GM21515 (cell line): Measurements from ENCODE around the gene DNAJB7.
A peak's percentile ranks its signal among the peaks of the same experiment; 100 is the strongest.
"Not testable (repeated sequence)": the region's sequence is repeated elsewhere in the genome, so short reads cannot be mapped to it uniquely, and the experiment has no call there.

Source experiments
- ATAC-seq: cut with Tn5 transposase; IDR thresholded peaks from one replicate; pipeline ENCODE4 v1.9.1; 2021; ENCODE audit not compliant: unreplicated experiment

The DNAJB7 gene

GRCh38 chr22:40862013-40862412 lies at the start of gene DNAJB7:
TSS of gene DNAJB7 (minus strand) at chr22:40862113. CDS start at chr22:40861994, 119 bp downstream.
- ATAC-seq: no peak

GRCh38 chr22:40908895-40909294 lies 47.0 kb upstream of the DNAJB7 start:
- no peak for ATAC-seq

- no peak for ATAC-seq
Observed at GRCh38 chr22:40904101-40904500, 42.2 kb upstream of the DNAJB7 start.

- ATAC-seq: no peak
Observed at GRCh38 chr22:40898850-40899357, 37.0 kb upstream of the DNAJB7 start.

- ATAC-seq: no peak
Observed at GRCh38 chr22:40894417-40894816, 32.5 kb upstream of the DNAJB7 start.

- ATAC-seq: no peak
Observed at GRCh38 chr22:40890881-40891280, 29.0 kb upstream of the DNAJB7 start.

- no peak for ATAC-seq
Observed at GRCh38 chr22:40889116-40889515, 27.2 kb upstream of the DNAJB7 start.

GRCh38 chr22:40878922-40879321 lies 17.0 kb upstream of the DNAJB7 start:
- ATAC-seq: no peak

GRCh38 chr22:40877488-40877887 lies 15.6 kb upstream of the DNAJB7 start:
- no peak for ATAC-seq

- no peak for ATAC-seq
Observed at GRCh38 chr22:40876907-40877306, 15.0 kb upstream of the DNAJB7 start.

- no peak for ATAC-seq
Observed at GRCh38 chr22:40875111-40875510, 13.2 kb upstream of the DNAJB7 start.

GRCh38 chr22:40874016-40874415 lies 12.1 kb upstream of the DNAJB7 start:
- no peak for ATAC-seq

GRCh38 chr22:40868379-40868778 lies 6.5 kb upstream of the DNAJB7 start:
- ATAC-seq: not testable (repeated sequence)

GRCh38 chr22:40867109-40867508 lies 5.2 kb upstream of the DNAJB7 start:
- ATAC-seq: no peak

- ATAC-seq: no peak
Observed at GRCh38 chr22:40862537-40862936, 624 bp upstream of the DNAJB7 start.

GRCh38 chr22:40857309-40857855 lies 4.5 kb downstream of the DNAJB7 start:
- peak; percentile 6 for ATAC-seq

GRCh38 chr22:40856513-40857308 lies 5.2 kb downstream of the DNAJB7 start, which contains the start of the genes ST13 and XPNPEP3:
TSS of gene ST13 (minus strand) at chr22:40856639. CDS start at chr22:40856540, 99 bp downstream.
TSS of gene XPNPEP3 (plus strand) at chr22:40857148. CDS start at chr22:40857182, 34 bp downstream.
- peak; percentile 82 for ATAC-seq

GRCh38 chr22:40855979-40856512 lies 5.9 kb downstream of the DNAJB7 start:
- ATAC-seq: peak; percentile 18

GRCh38 chr22:40855071-40855978 lies 6.6 kb downstream of the DNAJB7 start:
- no peak for ATAC-seq

- no peak for ATAC-seq
Observed at GRCh38 chr22:40853961-40854360, 8.0 kb downstream of the DNAJB7 start.

- ATAC-seq: no peak
Observed at GRCh38 chr22:40853333-40853732, 8.6 kb downstream of the DNAJB7 start.
